ENCODE results near the gene OPN1SW. TPM values are rescaled to one million over a fixed set of nuclear protein-coding genes. Genes with fewer than 3 reads are reported as not detected.

Gene OPN1SW
- total RNA-seq, 1 donor from 2014 or later = not detected

GRCh38 chr7:128791121-128791971, 15.8 kb upstream of the OPN1SW start, which contains the start of gene CCDC136:
Gene CCDC136 (plus strand): TSS chr7:128791968. CDS start chr7:128792412, 444 bp downstream.
- peaks cover 10% of the 10 kb centered on the region for H3K27me3 Mint-ChIP-seq (ENCODE audit: unreplicated experiment)

GRCh38 chr7:128790315-128791041, 14.9 kb upstream of the OPN1SW start:
- H3K36me3 Mint-ChIP-seq (ENCODE audit: unreplicated experiment) = peaks cover 9% of the 10 kb centered on the region
- H3K27me3 Mint-ChIP-seq (ENCODE audit: unreplicated experiment) = peaks cover 11% of the 10 kb centered on the region
- no peak for TF ChIP-seq CTCF (IDR thresholded peaks at IDR 0.05; ENCODE audit: partially characterized antibody, unreplicated experiment)
- peaks cover 6% of the 10 kb centered on the region for H3K9me3 Mint-ChIP-seq (ENCODE audit: unreplicated experiment)
- peak overlapping the region; percentile 48 for H3K27ac Mint-ChIP-seq (ENCODE audit: unreplicated experiment)
- peaks cover 11% of the 10 kb centered on the region for H3K4me1 Mint-ChIP-seq (ENCODE audit: low read depth, unreplicated experiment)
- H3K4me3 Mint-ChIP-seq (ENCODE audit: unreplicated experiment) = peak overlapping the region; percentile 88
- peak; percentile 61 for DNase-seq

More at GRCh38 chr7:128791121-128791971, 15.8 kb upstream of the OPN1SW start, which contains the start of gene CCDC136:
- peak; percentile 85 for DNase-seq
- H3K4me1 Mint-ChIP-seq (ENCODE audit: low read depth, unreplicated experiment) = peaks cover 11% of the 10 kb centered on the region
- H3K9me3 Mint-ChIP-seq (ENCODE audit: unreplicated experiment) = peaks cover 6% of the 10 kb centered on the region
- peak within 1 kb of the TSS; percentile 90 for H3K4me3 Mint-ChIP-seq (ENCODE audit: unreplicated experiment)
- H3K36me3 Mint-ChIP-seq (ENCODE audit: unreplicated experiment) = peaks cover 17% of the 10 kb centered on the region
- H3K27ac Mint-ChIP-seq (ENCODE audit: unreplicated experiment) = peak within 1 kb of the TSS; percentile 78
- no peak for TF ChIP-seq CTCF (IDR thresholded peaks at IDR 0.05; ENCODE audit: partially characterized antibody, unreplicated experiment)

- H3K27ac Mint-ChIP-seq (ENCODE audit: unreplicated experiment) = no peak overlapping the region
- TF ChIP-seq CTCF (IDR thresholded peaks at IDR 0.05; ENCODE audit: partially characterized antibody, unreplicated experiment) = no peak
- peaks cover 9% of the 10 kb centered on the region for H3K4me1 Mint-ChIP-seq (ENCODE audit: low read depth, unreplicated experiment)
- peaks cover 7% of the 10 kb centered on the region for H3K27me3 Mint-ChIP-seq (ENCODE audit: unreplicated experiment)
- peaks cover 6% of the 10 kb centered on the region for H3K9me3 Mint-ChIP-seq (ENCODE audit: unreplicated experiment)
- peak overlapping the region; percentile 44 for H3K4me3 Mint-ChIP-seq (ENCODE audit: unreplicated experiment)
- no peak for DNase-seq
- H3K36me3 Mint-ChIP-seq (ENCODE audit: unreplicated experiment) = no peaks in the 10 kb centered on the region
Measured at GRCh38 chr7:128788446-128789412, 13.1 kb upstream of the OPN1SW start.

GRCh38 chr7:128785738-128786137, 10.1 kb upstream of the OPN1SW start:
- TF ChIP-seq CTCF (IDR thresholded peaks at IDR 0.05; ENCODE audit: partially characterized antibody, unreplicated experiment) = no peak
- Mint-ChIP-seq H3K27me3 (ENCODE audit: unreplicated experiment) (peaks cover 10% of the 10 kb centered on the region), H3K36me3 (ENCODE audit: unreplicated experiment) (no peaks in the 10 kb centered on the region), H3K4me3 (ENCODE audit: unreplicated experiment) (no peak overlapping the region), H3K27ac (ENCODE audit: unreplicated experiment) (no peak overlapping the region), H3K4me1 (ENCODE audit: low read depth, unreplicated experiment) (peaks cover 4% of the 10 kb centered on the region), H3K9me3 (ENCODE audit: unreplicated experiment) (peaks cover 5% of the 10 kb centered on the region)
- DNase-seq = no peak

Data from glutamatergic neuron (in vitro differentiated cells).